Measurements from ENCODE around the gene LRRK1.
A peak's percentile ranks its signal among the peaks of the same experiment; 100 is the strongest.

LRRK1 gene

GRCh38 chr15:100981086-100981485 lies 61.9 kb downstream of the LRRK1 start:
- no peak for DNase-seq

- no peak for DNase-seq
Observed at GRCh38 chr15:100983221-100983620, 64.1 kb downstream of the LRRK1 start.

GRCh38 chr15:100985401-100985800 lies 66.2 kb downstream of the LRRK1 start:
- no peak for DNase-seq

GRCh38 chr15:100986158-100986896 lies 67.2 kb downstream of the LRRK1 start:
- DNase-seq: no peak

GRCh38 chr15:100987143-100987542 lies 68.0 kb downstream of the LRRK1 start:
- no peak for DNase-seq

GRCh38 chr15:100988297-100988696 lies 69.1 kb downstream of the LRRK1 start:
- no peak for DNase-seq

- no peak for DNase-seq
Observed at GRCh38 chr15:100988857-100989256, 69.7 kb downstream of the LRRK1 start.

GRCh38 chr15:100994597-100995446 lies 75.7 kb downstream of the LRRK1 start:
- no peak for DNase-seq

- no peak for DNase-seq
Observed at GRCh38 chr15:100995471-100996430, 76.6 kb downstream of the LRRK1 start.

GRCh38 chr15:100997442-100997841 lies 78.3 kb downstream of the LRRK1 start:
- no peak for DNase-seq

- DNase-seq: no peak
Observed at GRCh38 chr15:100998630-100999029, 79.5 kb downstream of the LRRK1 start.

- no peak for DNase-seq
Observed at GRCh38 chr15:100999369-100999768, 80.2 kb downstream of the LRRK1 start.

- DNase-seq: no peak
Observed at GRCh38 chr15:101000271-101000681, 81.1 kb downstream of the LRRK1 start.

GRCh38 chr15:101001056-101001455 lies 81.9 kb downstream of the LRRK1 start:
- no peak for DNase-seq

GRCh38 chr15:101001796-101002195 lies 82.6 kb downstream of the LRRK1 start:
- no peak for DNase-seq

GRCh38 chr15:101003081-101003480 lies 83.9 kb downstream of the LRRK1 start:
- no peak for DNase-seq

- no peak for DNase-seq
Observed at GRCh38 chr15:101003706-101004105, 84.5 kb downstream of the LRRK1 start.

GRCh38 chr15:101004500-101004899 lies 85.3 kb downstream of the LRRK1 start:
- DNase-seq: no peak

- DNase-seq: no peak
Observed at GRCh38 chr15:101004986-101005747, 86.0 kb downstream of the LRRK1 start.

GRCh38 chr15:101006931-101007691 lies 88.0 kb downstream of the LRRK1 start:
- DNase-seq: peak; percentile 69
